GM10266 (cell line): ENCODE data around the gene ARNT2.

ENCODE experiments used
- DNase-seq: peaks from one replicate; pipeline ENCODE4 v3.0.0; 2012; ENCODE audit errors: extremely low spot score
- CTCF ChIP-seq: IDR thresholded peaks from 2 replicates; pipeline ENCODE4 v1.5.1; 2012; ENCODE audit warnings: mild to moderate bottlenecking, low read depth; ENCODE audit not compliant: control insufficient read depth, insufficient read depth; ENCODE audit errors: missing control alignments

Gene ARNT2

GRCh38 chr15:80613762-80614365, 209.7 kb downstream of the ARNT2 start:
- DNase-seq, result no peak
- no peak for TF ChIP-seq CTCF

GRCh38 chr15:80614711-80615360, 210.7 kb downstream of the ARNT2 start:
- DNase-seq, result no peak

GRCh38 chr15:80615361-80615736, 211.2 kb downstream of the ARNT2 start:
- no peak for TF ChIP-seq CTCF
- no peak for DNase-seq

More at GRCh38 chr15:80614711-80615360, 210.7 kb downstream of the ARNT2 start:
- TF ChIP-seq CTCF, result no peak

- DNase-seq, result no peak
- TF ChIP-seq CTCF, result no peak
Measured at GRCh38 chr15:80615783-80616391, 211.7 kb downstream of the ARNT2 start.

- no peak for DNase-seq
- no peak for TF ChIP-seq CTCF
Measured at GRCh38 chr15:80618685-80619400, 214.7 kb downstream of the ARNT2 start.

- no peak for DNase-seq
- no peak for TF ChIP-seq CTCF
Measured at GRCh38 chr15:80619680-80620079, 215.5 kb downstream of the ARNT2 start.
